DOHH2 (cell line): ENCODE results near the gene CTIF.
A peak's percentile ranks its signal among the peaks of the same experiment; 100 is the strongest.

ENCODE experiments used
- H3F3A ChIP-seq: fragments of 200-600 bp; sonication (generic), shearing (Covaris generic); 2 replicates; pipeline ENCODE4 v1.6.0; 2016; ENCODE audit warnings: antibody characterized with exemption, mild to moderate bottlenecking; ENCODE audit not compliant: control insufficient read depth, insufficient read depth
- H3K27ac ChIP-seq: fragments of 200-600 bp; sonication (generic); 2 replicates; pipeline ENCODE4 v1.5.1; 2014; ENCODE audit warnings: low read depth, mild to moderate bottlenecking, low read length, moderate library complexity
- H3K27me3 ChIP-seq: fragments of 200-600 bp; sonication (generic); 2 replicates; pipeline ENCODE4 v1.6.1; 2014; ENCODE audit warnings: mild to moderate bottlenecking, low read length, mixed read lengths; ENCODE audit not compliant: control insufficient read depth
- H3K36me3 ChIP-seq: fragments of 200-600 bp; sonication (generic); 2 replicates; pipeline ENCODE4 v1.6.1; 2014; ENCODE audit warnings: mild to moderate bottlenecking, low read length, moderate library complexity, mixed read lengths; ENCODE audit not compliant: control insufficient read depth
- H3K4me1 ChIP-seq: fragments of 200-600 bp; sonication (generic); 2 replicates; pipeline ENCODE4 v1.6.1; 2014; ENCODE audit warnings: mild to moderate bottlenecking, low read length, mixed read lengths; ENCODE audit not compliant: control insufficient read depth
- H3K4me2 ChIP-seq: fragments of 200-600 bp; sonication (generic); 2 replicates; pipeline ENCODE4 v1.6.0; 2014; ENCODE audit warnings: mild to moderate bottlenecking, low read length, moderate library complexity
- H3K4me3 ChIP-seq: fragments of 200-600 bp; sonication (generic); 2 replicates; pipeline ENCODE4 v1.5.1; 2014; ENCODE audit warnings: mild to moderate bottlenecking, low read length, mixed read lengths
- H3K79me2 ChIP-seq: fragments of 200-600 bp; sonication (generic); 2 replicates; pipeline ENCODE4 v1.6.1; 2014; ENCODE audit warnings: mild to moderate bottlenecking, low read length, mixed read lengths; ENCODE audit not compliant: control insufficient read depth
- H3K9me2 ChIP-seq: fragments of 200-600 bp; sonication (generic); replicated peaks from 2 replicates; pipeline ENCODE4 v1.6.1; 2014; ENCODE audit warnings: mild to moderate bottlenecking, low read length, mixed read lengths; ENCODE audit not compliant: control insufficient read depth
- H3K9me3 ChIP-seq: fragments of 200-600 bp; sonication (generic); 2 replicates; pipeline ENCODE4 v1.6.1; 2014; ENCODE audit warnings: antibody characterized with exemption, low read length, mixed read lengths; ENCODE audit not compliant: control insufficient read depth, insufficient read depth
- H4K20me1 ChIP-seq: fragments of 200-600 bp; sonication (generic); 2 replicates; pipeline ENCODE4 v1.6.0; 2014; ENCODE audit warnings: low read depth, mild to moderate bottlenecking, antibody characterized with exemption, low read length, moderate library complexity; ENCODE audit not compliant: control insufficient read depth, insufficient read depth
- EZH2phosphoT487 ChIP-seq: fragments of 200-600 bp; sonication (generic); IDR thresholded peaks from 2 replicates; pipeline ENCODE4 v1.6.1; 2017; ENCODE audit warnings: borderline replicate concordance, mild to moderate bottlenecking, antibody characterized with exemption, low read length, moderate library complexity, mixed read lengths
- TF ChIP-seq, protein P1 (sequence below): fragments of 200-600 bp; sonication (generic); IDR thresholded peaks from one replicate; pipeline ENCODE4 v1.5.1; 2014; ENCODE audit warnings: antibody characterized with exemption, mild to moderate bottlenecking, low read depth, low read length; ENCODE audit not compliant: poor library complexity, severe bottlenecking

Gene CTIF

DNA sequence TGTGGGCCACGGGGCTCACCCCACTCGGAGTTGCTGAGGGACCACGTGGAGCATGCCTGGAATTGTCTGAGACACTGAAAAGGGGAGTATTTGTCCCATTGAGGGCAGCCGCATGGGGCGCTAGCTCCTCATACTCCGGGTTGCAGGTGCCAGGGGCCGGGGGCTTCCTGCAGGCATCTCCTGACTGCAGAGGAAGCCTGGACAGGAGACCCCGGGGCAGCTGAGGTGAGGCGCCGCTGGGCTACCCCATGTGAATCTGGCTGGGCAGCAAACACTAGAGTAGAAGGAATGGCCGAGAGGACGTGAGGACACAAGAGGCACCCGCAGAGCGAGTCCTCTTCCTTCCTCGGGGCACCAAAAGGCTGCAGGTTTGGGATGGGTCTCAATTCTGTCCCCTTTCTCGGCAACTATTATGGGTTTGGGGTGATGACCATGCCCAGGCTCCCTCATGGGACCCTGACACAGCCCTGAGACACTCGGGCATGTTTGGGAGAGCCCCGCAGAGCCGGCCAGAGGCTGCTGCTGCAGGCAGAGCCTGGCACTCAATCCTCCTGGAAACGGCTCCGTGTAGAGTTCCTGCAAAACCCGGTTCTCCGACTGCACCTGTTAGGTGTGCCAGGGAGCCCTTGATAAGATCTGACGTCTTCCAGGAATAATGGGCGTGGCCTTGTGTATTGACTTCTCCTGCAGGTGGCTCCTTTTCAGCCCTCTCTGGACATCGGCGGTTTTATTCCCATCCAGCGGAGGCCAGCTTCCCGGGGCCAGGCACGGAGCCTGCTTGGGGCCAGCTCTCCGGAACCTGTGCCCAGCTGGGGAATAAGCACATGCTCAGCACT is 77.0 kb downstream of the CTIF start:
- no peaks in the 10 kb centered on the region; the same call in 1 of the 2 replicates for H3F3A ChIP-seq
- TF ChIP-seq, protein P1, sequence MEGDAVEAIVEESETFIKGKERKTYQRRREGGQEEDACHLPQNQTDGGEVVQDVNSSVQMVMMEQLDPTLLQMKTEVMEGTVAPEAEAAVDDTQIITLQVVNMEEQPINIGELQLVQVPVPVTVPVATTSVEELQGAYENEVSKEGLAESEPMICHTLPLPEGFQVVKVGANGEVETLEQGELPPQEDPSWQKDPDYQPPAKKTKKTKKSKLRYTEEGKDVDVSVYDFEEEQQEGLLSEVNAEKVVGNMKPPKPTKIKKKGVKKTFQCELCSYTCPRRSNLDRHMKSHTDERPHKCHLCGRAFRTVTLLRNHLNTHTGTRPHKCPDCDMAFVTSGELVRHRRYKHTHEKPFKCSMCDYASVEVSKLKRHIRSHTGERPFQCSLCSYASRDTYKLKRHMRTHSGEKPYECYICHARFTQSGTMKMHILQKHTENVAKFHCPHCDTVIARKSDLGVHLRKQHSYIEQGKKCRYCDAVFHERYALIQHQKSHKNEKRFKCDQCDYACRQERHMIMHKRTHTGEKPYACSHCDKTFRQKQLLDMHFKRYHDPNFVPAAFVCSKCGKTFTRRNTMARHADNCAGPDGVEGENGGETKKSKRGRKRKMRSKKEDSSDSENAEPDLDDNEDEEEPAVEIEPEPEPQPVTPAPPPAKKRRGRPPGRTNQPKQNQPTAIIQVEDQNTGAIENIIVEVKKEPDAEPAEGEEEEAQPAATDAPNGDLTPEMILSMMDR, result no peak
- TF ChIP-seq EZH2phosphoT487, result no peak

DNA sequence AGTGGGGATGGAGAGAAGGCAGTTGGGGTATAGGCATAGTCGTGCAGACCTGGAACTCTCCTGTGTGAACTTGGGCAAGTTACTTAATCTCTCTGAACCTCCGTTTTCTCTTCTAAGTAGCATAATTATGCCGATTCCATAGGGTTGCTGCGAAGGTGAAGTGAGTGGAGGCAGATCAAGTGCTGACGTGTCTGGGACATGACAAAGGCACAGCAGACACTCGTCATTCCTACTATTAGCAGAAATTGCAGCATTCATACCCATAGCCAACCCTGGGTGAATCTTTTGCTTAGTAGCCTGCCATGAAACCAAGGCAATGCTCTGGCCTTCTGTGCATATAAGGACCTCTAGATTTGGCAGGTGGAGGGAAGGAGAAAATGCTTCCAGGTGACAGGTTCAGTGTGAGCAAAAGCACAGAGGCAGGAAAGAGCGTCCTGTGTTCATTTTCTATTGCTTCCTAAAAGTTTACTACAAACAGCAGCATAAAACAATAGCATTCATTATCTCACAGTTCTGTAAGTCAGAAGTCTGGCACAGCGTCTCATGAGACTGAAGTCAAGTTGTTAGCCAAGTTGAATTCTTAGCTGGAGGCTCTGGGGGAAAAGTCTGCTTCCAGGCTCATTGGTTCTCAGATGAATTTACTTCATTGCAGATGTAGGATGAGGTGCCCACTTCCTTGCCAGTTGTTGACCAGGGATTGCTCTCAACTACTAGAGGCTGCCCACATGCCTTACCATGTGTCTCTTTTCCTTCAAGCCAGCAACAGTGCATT is 77.8 kb downstream of the CTIF start:
- Histone ChIP-seq H3K4me2 (no peak overlapping the region), H3F3A (no peaks in the 10 kb centered on the region; the same call in 1 of the 2 replicates), H3K4me1 (peaks cover 28% of the 10 kb centered on the region), H3K9me2 (no peaks in the 10 kb centered on the region), H3K27me3 (no peaks in the 10 kb centered on the region), H3K4me3 (no peak overlapping the region), H4K20me1 (0 out of 2 replicates have a peak, but pooled peaks cover 3% of the 10 kb centered on the region), H3K36me3 (no peaks in the 10 kb centered on the region), H3K27ac (no peak overlapping the region), H3K9me3 (no peaks in the 10 kb centered on the region), H3K79me2 (no peaks in the 10 kb centered on the region)
- TF ChIP-seq, protein P1, result no peak
- TF ChIP-seq EZH2phosphoT487, result no peak

More for the DNA sequence above, 77.0 kb downstream of the CTIF start:
- H3K79me2 ChIP-seq, result no peaks in the 10 kb centered on the region
- 0 out of 2 replicates have a peak, but pooled peaks cover 3% of the 10 kb centered on the region for H4K20me1 ChIP-seq
- H3K27me3 ChIP-seq, result no peaks in the 10 kb centered on the region
- no peaks in the 10 kb centered on the region for H3K36me3 ChIP-seq
- H3K9me2 ChIP-seq, result no peaks in the 10 kb centered on the region
- peaks cover 19% of the 10 kb centered on the region for H3K4me1 ChIP-seq
- no peaks in the 10 kb centered on the region for H3K9me3 ChIP-seq
- H3K27ac ChIP-seq, result no peak overlapping the region
- peak overlapping the region; percentile 41 for H3K4me2 ChIP-seq
- no peak overlapping the region; the same call in 1 of the 2 replicates for H3K4me3 ChIP-seq

DNA sequence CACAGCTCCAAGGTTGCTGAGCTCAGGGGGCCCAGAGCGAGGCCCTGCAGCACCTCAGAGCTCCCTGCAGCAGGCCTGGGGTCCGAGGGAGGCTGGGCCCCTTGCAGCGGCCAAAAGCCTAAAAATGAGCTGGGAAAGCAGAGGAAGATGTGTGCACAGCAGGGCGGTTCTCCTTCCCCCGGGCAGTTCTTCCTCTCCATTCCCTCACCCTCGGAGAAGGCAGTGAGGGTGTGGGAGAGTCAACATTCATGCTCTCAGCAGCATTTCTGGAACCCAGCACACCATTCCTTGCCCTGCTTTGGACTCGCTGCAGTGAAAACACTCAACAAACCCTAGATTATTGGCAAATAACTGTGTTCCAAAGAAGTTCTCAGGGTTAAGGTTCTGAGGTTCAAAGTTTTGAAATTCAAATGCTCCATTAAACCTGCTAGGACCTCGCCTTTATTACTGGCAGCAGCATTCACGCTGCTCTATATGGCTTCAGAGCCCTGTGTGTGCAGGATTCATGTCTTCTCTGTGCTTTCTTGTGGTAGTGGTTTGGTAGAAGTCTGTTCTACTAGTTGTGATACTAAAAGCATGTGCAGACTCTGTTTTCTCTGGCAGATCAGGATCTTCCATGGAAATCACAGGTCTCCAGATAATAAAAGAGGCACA is 79.1 kb downstream of the CTIF start:
- no peaks in the 10 kb centered on the region for H3K9me2 ChIP-seq
- no peaks in the 10 kb centered on the region for H3K9me3 ChIP-seq
- H3K27me3 ChIP-seq, result no peaks in the 10 kb centered on the region
- H3K4me3 ChIP-seq, result no peak overlapping the region
- no peak overlapping the region for H3K4me2 ChIP-seq
- TF ChIP-seq, protein P1, result no peak
- TF ChIP-seq EZH2phosphoT487, result no peak
- H3K36me3 ChIP-seq, result no peaks in the 10 kb centered on the region
- no peak overlapping the region for H3K27ac ChIP-seq
- H3K4me1 ChIP-seq, result peaks cover 41% of the 10 kb centered on the region
- H4K20me1 ChIP-seq, result 0 out of 2 replicates have a peak, but pooled peaks cover 3% of the 10 kb centered on the region
- H3K79me2 ChIP-seq, result no peaks in the 10 kb centered on the region
- H3F3A ChIP-seq, result peaks cover 6% of the 10 kb centered on the region; the same call in 1 of the 2 replicates
